Hematopoietic multipotent progenitor cell treated with erythropoietin and hydrocortisone succinate and interleukin-3 and kit ligand, for 6 days (in vitro differentiated cells): Measurements from ENCODE around the gene SLC35F4.

Experiments used
- DNase-seq: peaks from one replicate; pipeline ENCODE4 v3.0.0-alpha.2; 2015

SLC35F4 gene

DNA sequence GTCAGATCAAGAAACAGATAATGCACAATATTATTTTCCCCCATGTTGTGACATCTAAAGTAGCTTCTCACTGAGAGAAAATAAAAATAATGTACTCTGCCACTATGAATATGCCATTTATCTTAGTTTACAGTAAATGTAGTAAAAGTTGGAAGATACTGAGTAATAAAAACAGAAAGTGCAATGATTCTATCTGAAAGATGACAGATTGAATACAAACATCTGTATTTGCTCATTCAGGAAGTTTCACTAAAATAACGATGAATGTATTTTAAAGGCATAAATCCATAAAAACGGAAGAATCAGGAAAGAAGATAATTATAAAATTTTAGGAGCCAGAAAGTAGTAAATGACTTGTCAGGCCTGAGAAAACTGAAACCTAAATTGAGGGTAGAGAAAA, 18.2 kb downstream of the SLC35F4 start:
- no peak for DNase-seq

DNA sequence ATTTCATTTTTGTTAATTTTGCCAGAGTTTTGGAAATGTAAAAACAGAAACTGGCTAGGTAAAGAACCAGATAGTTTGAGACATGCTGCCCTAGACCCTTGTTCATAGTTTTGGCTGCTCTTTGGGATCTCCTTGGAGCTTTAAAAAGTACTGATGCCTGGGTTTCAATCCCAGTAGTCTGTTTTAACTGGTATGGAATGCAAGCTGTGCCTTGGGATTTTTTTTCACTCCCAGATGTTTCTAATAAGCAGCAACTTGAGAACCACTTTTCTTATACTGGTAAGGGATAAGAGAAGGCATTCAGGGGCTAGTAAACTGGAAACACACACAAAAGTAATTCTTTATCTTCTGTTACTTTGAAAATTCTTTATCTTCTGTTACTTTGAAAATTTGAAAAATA, 18.8 kb downstream of the SLC35F4 start:
- DNase-seq: no peak

DNA sequence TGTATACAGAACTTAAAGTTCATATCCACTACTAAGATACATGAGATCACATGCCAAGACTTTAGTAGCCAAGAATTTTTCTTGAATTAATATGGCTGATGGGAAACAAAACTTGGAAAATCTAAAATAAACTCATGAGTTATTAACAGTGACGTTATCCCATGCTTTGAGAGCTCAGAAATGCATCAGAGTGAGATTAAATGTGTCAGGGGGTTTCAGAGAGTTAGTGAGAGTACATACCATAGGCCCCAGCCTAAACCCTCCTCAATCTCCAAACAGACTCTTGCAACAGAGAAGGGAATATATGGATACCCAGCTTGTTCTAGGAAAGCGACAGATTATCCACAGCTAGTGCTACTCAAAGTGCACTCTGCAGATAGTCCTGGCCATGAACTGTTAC, 19.3 kb downstream of the SLC35F4 start:
- no peak for DNase-seq

DNA sequence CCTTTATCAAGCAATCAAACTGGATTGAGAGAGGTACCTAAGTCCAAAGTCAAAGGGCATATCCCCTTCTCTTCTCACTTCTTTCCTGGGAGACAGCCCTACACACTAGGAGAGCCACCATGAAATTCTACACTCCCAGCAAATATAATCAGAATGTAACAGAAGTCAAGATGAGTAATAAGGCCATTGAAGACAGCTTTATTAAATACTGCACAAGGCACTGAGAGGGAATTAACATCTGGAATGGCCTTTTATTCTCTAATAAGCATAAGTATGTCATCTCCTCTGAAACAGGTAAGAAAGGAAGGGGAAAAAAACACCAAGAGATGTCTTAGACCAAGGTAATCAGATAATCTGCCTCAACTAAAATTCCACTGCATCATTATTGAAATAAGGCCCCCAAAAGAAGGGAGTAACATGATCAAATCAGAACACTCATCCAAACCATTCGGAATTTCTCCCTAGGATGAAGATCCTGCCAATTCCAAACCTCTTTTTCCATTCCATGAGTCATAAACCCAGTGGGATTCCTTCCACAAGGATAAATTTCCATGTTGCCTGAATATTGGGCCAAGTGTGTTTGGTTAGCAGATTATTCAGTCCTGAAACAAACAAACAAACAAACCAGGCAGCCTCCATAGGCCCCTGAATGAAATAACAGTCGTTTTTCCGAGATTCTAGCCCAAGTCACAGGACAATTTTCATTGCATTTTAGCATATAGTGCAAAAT, 19.9 kb downstream of the SLC35F4 start:
- DNase-seq: no peak

DNA sequence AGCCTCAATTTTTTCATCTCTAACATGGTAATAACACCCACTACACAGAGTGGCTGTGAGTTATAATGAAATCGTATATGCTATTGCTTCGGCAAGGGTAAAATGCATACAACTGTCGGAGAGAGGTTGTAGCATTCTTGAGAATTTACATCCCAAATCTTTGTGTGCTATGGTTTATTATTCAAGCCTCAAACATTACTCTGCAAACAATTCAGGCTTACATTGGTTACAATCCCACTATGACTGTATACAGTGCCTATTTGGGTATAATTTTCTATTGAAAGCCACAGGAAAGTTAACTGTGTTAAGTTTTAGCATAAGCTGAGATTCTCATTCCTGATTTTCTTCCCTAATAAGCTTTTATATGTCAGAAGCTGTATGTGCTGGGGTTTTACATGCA, 20.6 kb downstream of the SLC35F4 start:
- DNase-seq: no peak

DNA sequence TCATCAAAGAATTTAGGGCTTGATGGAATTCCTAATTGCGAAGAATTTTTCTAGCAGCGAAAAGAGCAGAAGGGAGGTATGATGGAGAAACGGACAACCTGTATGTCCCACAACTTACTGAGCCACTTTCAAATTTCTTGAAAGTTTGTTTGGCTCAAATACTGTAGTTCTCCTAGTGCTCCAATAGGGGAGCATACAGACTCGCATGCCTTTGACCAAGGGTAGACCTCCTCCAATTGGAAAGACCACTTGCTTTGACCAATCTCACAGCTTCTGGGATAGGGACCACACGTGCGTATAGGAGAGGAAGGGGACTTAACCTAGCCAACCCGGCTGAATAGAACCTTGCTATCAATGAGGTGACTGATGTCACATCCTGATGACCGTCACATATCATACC, 28.6 kb downstream of the SLC35F4 start:
- no peak for DNase-seq

DNA sequence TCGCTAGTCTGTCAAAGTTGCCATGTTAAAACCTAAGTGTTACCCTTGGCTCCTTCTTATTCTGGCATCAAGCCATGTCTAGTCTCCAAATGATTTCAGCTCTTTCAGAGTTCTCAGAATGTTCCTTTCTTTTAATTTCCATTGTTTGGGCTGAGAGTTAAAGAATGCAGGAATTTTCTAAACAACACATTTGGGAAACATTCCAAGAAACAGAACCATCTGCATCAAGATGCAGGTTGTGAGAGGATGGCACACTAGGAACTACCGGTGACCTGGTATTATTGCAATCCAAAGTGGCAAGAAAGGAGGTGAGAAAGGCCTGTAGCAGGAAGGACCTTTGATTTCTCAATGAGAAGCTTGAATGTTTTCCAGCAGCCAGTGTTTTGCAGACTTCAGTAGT, 30.1 kb downstream of the SLC35F4 start:
- no peak for DNase-seq

DNA sequence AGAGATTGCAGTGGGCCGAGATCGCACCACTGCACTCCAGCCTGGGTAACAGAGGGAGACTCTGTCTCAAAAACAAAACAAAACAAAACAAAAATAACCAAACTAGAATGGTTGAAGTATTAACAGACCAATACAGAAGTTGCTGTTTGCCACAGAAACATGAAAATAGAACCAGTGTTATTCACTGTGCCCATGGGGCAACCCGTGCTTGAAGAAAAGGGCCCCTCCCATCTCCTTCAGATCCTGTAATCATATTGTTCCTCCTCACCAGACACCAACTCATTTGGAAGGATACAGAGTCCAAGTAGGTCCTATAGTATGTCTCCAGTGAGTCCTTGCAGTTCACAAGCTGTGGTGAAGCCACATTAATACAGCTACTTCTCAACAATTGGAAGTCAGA, 30.9 kb downstream of the SLC35F4 start:
- DNase-seq: no peak

DNA sequence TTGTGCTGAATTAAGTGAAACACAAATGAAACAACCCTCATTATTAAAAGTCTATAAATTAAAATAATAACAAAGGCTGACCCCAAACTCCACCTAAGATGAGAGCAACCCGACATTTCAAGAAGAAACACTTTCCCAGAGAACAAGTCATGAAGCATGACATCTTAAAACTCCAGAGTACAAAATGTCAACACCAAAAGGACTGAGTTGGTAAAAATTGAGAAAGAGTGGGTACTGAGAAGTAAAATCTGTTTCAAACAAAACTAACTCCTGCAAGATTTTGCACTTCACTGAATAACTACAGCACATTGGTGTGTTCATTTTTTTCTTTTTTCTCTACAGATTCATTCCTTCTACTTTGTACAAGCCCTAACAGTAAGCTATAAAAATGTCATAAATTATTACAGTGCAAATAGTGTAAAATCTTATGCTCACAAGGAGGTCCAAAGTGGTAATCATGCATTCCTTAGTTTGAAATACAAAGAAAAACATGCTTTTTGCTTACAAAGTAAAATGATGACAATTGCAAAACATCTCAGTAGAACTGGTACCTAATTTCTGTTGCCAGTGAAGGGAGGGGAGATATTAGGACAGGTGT, 31.8 kb downstream of the SLC35F4 start:
- DNase-seq: no peak

DNA sequence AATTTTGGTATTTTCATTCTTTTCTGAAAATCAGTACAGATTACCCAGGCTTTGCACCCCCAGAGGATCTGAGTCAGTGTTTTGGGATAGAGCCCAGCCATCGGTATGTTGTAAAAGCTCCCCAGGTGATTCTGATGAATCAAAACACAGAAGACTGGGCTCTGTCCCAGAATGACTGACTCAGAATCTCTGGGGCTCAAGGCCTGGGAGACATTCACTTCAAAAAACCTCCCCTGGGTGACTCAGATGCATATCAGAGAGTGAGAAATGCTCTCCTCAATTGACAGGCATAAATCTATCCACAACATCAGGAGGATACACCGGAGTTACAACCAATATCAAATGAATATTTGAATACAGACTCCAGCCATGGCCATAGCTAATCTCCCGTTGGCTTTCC, 32.6 kb downstream of the SLC35F4 start:
- no peak for DNase-seq

DNA sequence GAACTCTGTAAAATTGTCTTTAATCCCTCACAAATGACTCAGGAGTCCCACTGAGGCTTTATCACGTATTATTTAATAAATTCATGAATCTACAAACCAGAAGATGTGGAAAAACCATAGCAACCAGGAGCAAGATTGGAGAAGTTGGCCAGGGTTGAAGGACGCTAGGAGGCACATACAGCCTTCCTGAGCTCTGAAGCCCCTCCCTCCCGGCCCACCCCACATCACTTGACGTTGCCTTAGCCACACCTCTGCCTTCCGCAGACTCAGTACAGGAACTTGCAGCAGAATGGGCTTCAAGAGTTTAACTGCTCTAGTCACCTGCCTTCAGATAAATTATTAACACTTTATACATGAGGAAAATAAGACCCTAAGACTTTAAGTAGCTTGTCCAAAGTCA, 33.9 kb downstream of the SLC35F4 start:
- peak; percentile 9 for DNase-seq

DNA sequence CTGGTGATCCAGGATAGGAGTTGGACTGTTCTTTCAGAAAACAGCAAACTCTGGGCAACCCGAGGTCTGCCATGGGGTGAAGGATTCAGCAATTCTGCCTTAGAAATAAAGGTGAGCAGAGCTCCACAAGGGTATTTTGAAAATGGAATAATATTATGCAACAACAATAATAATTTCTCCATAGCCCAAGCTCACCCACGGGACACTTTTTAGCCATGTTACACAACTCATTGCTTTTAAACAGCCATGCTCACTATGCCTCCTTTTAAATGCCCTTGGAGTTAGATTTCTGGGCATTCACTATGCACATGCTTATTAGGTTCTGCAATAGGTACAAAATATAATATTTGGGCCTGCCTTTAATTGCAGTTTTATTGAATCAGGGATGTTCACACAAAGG, 37.2 kb downstream of the SLC35F4 start:
- DNase-seq: no peak

DNA sequence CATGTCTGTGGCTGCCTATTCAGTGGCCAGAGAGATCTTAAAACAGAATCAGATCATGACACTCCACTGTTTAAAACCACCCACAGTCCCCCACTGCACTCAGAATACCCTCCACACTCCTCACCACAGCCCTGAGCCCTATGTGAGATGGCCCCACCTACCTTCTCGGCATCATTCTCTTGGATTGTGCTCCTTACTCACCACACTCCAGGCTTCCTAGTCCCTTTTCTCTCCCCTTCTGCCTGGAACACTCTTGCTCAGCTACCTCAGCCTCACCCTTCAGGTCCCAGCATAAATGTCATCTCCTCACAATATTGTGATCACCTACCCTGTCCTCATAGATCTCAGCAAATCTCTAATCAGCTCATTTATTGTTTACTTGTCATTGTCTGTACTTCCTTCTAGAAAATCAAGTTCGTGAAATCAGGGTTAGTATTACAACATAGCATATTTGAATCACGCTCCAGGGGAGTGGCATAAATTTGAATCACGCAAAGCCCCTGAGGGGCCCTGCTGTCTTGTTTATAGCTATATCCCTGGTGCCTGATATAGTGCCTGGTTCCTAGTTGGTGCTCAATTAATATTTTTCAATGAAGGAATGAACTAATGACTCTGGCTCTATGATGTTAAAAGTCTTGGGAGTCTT, 42.8 kb downstream of the SLC35F4 start:
- no peak for DNase-seq

DNA sequence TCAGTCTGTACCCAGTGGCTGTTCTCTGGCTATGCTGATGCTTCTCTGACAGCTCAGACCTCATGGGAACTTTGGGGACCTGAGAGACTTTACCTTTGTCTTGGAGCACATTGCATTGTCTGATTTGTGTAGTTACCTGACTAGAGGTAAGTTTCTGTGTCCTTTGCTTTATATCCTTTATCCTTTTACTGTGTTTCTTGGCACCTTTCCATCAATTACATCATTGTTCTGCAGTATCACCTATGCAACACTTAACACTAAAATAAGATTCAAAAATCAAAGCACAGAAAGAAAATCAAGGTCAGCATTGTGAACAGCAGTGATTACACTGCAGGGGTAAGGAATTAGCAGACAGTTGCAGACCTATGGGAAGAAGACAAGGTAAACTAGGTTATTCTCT, 43.8 kb downstream of the SLC35F4 start:
- DNase-seq: no peak

DNA sequence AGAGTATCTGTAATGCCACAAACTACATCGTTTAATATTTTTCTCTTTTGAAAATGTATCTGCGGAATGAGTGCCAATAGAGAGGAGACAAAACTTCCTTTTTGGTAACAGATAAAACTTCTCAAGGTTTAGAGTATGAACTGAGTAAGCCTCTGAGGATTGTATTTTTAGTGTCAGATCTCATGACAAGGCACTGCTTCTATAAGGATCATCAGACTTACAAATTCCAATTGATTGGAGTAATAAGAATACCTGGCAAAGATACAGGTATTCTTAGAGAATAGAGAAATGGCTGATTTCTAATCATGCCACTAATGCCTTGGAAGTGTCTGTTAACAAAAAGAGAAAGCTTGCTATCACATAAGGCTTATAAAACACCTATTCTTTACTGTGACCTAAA, 45.3 kb downstream of the SLC35F4 start:
- no peak for DNase-seq

DNA sequence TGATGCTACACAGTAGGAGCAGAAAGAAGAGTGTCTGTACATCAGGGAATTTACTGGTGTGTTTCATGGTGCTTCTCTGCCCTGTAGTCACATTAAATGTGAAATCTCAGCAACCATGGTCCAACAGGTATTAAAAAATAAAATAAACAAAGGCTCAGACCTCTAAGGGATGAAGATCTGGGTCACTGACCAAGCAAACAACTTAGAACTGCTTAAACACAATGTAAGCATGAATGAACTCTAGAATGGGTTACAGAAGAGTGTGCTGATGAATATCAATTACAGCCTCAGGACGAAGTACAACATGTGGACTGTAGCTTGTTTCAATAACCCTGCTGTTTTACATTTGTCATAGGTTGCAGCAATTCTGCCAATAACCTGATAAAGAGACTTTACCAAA, 47.4 kb downstream of the SLC35F4 start:
- no peak for DNase-seq

DNA sequence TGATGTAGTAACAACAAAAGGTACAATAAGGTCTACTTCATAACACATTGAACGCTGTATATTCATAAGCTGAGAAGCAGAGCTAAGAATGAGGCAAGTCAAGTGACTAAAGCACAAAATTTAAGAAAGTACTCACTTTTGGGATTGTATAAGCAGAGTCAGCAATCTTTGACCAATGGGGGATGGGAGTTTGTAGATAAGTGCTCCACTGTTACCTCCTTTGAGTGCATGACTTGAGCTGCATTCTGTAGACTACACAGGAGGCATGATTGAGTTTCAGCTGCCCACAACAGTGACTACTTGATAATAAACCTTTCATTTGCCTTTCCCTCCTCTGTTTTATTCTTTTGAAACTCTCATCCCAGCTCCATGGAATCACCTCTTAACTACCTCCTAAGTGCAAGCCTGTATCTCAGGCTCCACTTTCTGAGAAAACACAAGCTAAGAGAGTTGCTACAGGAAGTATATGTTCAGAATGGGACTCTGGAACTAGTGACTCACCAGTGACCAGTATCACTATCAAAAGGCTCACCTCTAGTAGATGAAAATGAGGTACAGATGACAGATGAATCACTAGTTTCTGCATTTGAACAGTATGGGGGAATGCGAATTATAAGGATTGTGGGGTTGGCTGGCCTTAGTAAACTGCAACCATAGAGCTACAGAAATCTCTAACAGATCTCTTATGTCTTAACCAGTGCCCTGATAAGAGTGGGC, 49.2 kb downstream of the SLC35F4 start:
- no peak for DNase-seq

DNA sequence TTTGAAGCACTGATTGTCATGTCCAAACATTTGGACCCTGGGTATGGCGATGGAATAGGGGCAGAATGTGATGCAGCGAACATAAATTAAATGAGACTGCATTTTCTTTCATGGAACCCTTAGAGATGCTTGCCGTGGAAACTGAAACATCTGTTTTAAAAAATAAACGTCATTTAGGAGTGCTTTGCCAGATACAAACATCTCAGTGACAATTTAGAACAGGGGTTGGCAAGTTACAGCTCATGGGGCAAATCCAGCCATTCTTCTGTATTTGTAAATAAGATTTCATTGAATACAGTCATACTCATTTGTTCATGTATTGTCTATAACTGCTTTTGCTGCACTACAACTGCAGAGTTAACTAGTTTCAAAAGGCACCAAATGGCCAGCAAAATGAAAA, 51.2 kb downstream of the SLC35F4 start:
- DNase-seq: no peak

DNA sequence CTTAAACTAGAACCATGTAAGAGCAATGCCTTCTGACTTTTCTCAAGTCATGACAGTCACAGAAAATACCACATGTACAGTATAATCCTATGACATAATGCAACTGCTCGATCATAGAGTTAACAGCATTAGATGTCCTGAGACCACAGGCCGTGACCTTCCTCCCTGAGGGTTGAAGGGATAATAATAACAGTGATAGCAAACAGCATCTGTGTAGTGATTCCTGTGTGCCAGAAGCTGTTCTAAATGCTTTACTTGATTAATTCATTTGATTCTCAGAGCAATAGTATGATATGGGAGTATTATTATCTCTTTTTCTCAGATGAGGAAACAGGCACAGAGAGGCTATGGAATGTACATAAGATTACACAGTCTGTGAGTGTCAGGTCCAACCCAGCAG, 53.2 kb downstream of the SLC35F4 start:
- no peak for DNase-seq

DNA sequence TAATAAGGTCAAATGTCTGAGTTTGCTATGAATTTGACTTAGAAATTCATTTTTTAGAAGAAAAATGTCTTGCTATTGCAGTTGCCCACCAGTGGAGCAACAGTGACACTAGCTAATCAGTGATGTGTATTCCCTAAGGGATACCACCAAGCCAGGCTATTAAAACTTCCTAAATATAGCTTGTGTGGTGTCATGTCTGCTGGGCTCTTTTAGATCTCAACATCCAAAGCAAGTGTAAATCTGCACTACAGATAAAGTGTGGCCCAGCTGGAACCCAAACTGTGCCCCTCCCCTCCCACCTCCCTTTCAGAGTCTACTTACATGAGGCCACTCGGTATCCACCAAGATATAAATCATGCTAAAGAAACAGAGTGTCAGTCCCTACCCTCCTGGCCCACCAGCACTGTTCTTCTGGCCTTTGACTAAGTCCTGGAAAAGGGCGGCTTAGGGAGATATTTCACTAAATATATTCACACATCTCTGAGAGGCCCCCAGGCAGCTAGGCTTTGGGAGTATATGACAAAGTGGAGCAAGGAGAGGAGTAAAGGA, 53.8 kb downstream of the SLC35F4 start:
- no peak for DNase-seq

DNA sequence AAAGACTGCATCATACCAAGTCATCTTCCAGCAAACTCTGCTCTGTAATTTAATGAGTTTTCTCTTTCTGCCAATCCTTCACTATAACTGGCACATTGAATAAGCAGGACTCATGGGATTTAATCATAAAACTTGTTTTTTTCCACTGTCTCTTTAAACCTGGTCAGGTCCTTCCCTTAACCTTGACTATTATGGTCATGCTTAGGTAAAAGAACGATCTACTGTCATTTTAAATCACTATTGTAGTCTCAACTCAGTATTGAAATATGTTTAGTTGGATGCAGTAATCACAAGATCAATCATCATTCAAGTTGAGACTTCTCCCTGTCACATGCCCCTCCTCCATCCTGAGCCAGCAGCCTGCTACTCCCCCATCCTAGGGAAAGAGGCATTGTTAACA, 56.1 kb downstream of the SLC35F4 start:
- DNase-seq: no peak

DNA sequence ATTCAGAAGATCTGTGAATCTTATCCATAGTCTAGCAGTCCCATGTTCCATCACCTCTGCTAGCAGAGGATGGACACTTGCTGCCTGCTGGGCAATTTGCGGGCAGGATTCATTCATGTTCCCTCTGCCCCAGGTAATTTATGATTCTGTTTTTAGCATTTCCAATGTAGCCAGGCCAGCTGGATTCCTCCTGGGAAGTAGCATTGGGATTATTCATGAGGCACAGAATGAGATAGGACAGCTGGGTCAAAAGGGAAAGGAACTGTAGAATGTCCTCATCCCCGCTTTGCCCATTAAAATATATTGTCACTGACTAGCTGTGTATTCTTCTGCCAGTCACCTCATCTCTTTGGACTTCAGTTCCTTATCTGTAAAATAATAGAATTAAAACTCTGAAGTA, 68.7 kb downstream of the SLC35F4 start:
- no peak for DNase-seq

DNA sequence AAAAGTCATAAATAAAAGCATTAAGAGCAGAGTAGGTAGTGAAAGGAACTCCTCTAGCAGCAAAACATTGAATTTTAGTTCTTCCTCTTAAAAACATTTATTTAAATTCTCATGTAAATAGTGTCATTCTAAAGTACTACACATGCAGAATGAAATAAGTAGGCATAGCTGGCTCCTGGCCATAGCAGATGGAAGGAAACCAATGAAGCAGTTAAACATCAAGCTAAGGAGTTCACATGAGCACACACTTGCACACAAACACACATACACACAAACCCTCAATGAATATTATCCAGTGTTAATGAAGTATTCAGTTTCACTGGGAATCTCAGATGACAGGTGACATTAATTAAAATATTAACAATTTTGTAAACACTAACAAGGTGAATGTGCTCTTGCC, 69.3 kb downstream of the SLC35F4 start:
- no peak for DNase-seq

DNA sequence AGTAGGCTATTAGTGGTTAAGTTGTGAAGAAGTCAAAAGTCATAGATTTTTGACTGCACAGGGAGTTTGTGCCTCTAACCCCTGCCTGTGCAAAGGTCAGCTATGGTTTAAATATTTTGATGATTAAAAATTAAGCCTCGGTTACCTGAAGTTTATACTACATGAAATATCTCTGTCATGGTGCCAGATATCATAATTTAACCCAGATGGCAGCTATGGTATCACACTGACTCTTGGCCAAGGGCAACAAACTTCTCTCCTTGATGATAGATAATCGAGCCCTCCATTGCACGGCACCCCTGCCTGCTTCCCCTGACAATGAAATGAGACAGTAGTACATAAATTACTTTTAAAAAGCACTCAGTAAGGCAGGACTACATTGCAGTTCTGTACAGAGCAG, 80.8 kb downstream of the SLC35F4 start:
- no peak for DNase-seq
